Mononuclear cell (primary cell): ENCODE measurements around the gene STX2. TPM values are rescaled to one million over a fixed set of nuclear protein-coding genes. Genes with fewer than 3 reads are reported as not detected.

Experiments used
- H3K27me3 ChIP-seq: 2 replicates; pipeline ENCODE4 v1.6.0; 2011; ENCODE audit warnings: low read length, control low read depth; ENCODE audit not compliant: insufficient read depth
- H3K4me1 ChIP-seq: 2 replicates; pipeline ENCODE4 v1.5.1; 2011; ENCODE audit warnings: mild to moderate bottlenecking, low read length, control low read depth; ENCODE audit not compliant: insufficient read depth
- H3K4me3 ChIP-seq: 2 replicates; pipeline ENCODE4 v1.5.1; 2011; ENCODE audit warnings: mild to moderate bottlenecking, low read length, moderate library complexity
- H3K9me3 ChIP-seq: 2 replicates; pipeline ENCODE4 v1.5.1; 2011; ENCODE audit warnings: low read depth, mild to moderate bottlenecking, control low read depth, low read length
- total RNA-seq: library from RNA; depleted of rRNA; stranded (reverse); fragments of >200 nt; gene quantifications from one replicate; pipeline ENCODE4 v1.2.3, GENCODE V29; 2012

STX2 gene
- total RNA-seq, 1 donor: 18.1 TPM

GRCh38 chr12:130780880-130781575 is 58.0 kb downstream of the STX2 start:
- Histone ChIP-seq H3K9me3 (peaks cover 9% of the 10 kb centered on the region), H3K27me3 (peaks cover 9% of the 10 kb centered on the region), H3K4me1 (peaks cover 3% of the 10 kb centered on the region), H3K4me3 (no peak overlapping the region)

DNA sequence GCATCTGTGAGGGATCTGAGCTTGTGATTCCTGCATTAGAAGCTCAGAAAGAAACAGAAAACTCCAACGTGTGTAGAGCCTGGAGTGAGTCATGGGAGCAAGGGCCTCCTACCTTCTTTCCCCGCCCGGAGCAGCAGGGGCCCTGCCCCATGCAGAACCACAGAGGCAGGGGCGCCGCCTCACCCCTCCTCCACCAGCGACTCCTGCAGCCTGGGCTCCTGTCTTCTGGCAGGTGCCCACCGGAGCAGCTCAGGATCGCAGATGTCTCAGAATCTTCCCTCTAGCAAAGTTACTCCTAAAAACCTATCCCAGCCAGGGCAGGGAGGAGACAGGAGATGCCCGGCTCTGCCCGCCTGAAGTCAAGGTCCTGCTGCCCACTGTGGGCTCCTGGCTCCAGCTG is 58.7 kb downstream of the STX2 start:
- peaks cover 7% of the 10 kb centered on the region for H3K4me1 ChIP-seq
- H3K9me3 ChIP-seq: peaks cover 6% of the 10 kb centered on the region
- peaks cover 14% of the 10 kb centered on the region for H3K27me3 ChIP-seq
- H3K4me3 ChIP-seq: no peak overlapping the region

GRCh38 chr12:130778776-130779175 is 60.3 kb downstream of the STX2 start:
- no peak overlapping the region for H3K4me3 ChIP-seq
- peaks cover 14% of the 10 kb centered on the region for H3K27me3 ChIP-seq
- H3K9me3 ChIP-seq: no peaks in the 10 kb centered on the region
- peaks cover 7% of the 10 kb centered on the region for H3K4me1 ChIP-seq

DNA sequence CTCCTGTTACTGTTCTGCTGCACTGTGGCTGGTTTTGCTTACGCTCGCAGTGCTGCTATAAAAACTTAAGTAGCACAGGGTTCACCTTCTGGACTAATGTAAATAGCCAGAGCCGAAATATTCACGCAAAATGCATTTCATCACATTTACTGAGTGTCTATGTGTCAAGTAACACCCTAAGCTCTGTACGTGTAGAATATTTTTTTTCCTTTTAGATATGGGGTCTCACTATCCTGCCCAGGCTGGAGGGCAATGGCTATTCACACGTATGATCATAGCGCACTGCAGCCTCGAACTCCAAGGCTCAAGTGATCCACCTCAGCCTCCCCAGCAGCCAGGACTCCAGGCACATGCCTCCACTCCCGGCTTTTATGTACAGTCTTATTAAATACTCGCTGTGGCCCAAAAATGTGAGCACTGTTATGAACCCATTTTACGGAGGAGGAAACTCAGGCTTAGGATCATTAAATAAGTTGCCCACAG is 62.2 kb downstream of the STX2 start:
- peaks cover 14% of the 10 kb centered on the region for H3K27me3 ChIP-seq
- H3K4me1 ChIP-seq: peaks cover 7% of the 10 kb centered on the region
- H3K4me3 ChIP-seq: no peak overlapping the region
- no peaks in the 10 kb centered on the region for H3K9me3 ChIP-seq

- H3K4me3 ChIP-seq: peak overlapping the region; percentile 9
Observed at GRCh38 chr12:130775953-130776856, 62.8 kb downstream of the STX2 start.

DNA sequence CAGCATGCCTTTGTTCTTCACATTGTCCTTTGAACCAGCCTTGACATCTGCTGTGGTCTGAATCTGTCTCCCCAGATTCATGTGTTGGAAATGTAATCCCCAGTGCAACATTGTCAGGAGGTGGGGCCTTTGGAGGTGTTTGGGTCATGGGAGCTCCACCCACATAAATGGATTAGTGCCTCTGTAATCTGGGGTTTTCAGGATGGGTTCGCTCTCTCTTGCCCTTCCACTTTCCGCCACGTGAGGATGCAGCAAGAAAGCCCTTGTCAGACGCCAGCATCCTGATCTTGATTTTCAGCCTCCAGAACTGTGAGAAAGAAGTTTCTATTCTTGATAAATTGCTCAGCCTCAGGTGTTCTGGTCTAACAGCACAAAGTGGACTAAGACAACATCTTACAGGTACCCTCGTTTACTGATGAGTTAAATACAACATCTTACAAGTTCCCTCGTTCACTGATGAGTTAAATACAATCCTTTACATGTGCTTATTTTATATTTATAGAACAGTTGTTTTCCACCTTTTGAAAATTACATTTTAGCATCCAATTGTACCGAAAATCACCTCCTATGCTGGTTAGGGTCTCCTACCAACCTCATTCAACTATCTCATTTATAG is 68.5 kb downstream of the STX2 start:
- H3K27me3 ChIP-seq: peaks cover under 1% of the 10 kb centered on the region
- no peaks in the 10 kb centered on the region for H3K4me1 ChIP-seq
- no peaks in the 10 kb centered on the region for H3K9me3 ChIP-seq
- no peak overlapping the region for H3K4me3 ChIP-seq

More at GRCh38 chr12:130775953-130776856, 62.8 kb downstream of the STX2 start:
- no peaks in the 10 kb centered on the region for H3K9me3 ChIP-seq
- H3K4me1 ChIP-seq: peaks cover 7% of the 10 kb centered on the region
- peaks cover 14% of the 10 kb centered on the region for H3K27me3 ChIP-seq

- H3K9me3 ChIP-seq: peaks cover 16% of the 10 kb centered on the region
- no peak overlapping the region for H3K4me3 ChIP-seq
- no peaks in the 10 kb centered on the region for H3K4me1 ChIP-seq
- no peaks in the 10 kb centered on the region for H3K27me3 ChIP-seq
Observed at GRCh38 chr12:130768120-130768519, 70.9 kb downstream of the STX2 start.

- Histone ChIP-seq H3K4me3 (no peak overlapping the region), H3K4me1 (peaks cover 8% of the 10 kb centered on the region), H3K27me3 (no peaks in the 10 kb centered on the region), H3K9me3 (peaks cover 16% of the 10 kb centered on the region)
Observed at GRCh38 chr12:130766470-130766869, 72.6 kb downstream of the STX2 start.

DNA sequence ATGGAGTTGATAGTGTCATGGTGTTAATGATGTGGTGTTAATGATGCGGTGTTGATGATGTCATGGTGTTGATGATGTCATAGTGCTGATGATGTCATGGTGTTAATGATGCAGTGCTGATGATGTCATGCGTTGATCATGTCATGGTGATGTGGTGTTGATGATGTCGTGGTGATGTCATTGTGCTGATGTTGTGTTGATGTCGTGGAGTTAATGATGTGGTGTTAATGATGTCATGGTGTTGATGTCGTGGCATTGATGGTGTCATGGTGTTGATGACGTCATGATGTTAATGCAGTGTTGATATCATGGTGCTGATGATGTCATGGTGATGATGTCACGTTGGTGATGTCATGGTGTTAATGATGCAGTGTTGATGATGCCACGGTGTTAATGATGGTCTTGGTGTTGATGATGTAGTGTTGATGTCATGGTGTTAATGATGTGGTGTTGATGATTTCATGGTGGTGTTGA is 73.8 kb downstream of the STX2 start:
- Histone ChIP-seq H3K27me3 (no peaks in the 10 kb centered on the region), H3K4me3 (no peak overlapping the region)

DNA sequence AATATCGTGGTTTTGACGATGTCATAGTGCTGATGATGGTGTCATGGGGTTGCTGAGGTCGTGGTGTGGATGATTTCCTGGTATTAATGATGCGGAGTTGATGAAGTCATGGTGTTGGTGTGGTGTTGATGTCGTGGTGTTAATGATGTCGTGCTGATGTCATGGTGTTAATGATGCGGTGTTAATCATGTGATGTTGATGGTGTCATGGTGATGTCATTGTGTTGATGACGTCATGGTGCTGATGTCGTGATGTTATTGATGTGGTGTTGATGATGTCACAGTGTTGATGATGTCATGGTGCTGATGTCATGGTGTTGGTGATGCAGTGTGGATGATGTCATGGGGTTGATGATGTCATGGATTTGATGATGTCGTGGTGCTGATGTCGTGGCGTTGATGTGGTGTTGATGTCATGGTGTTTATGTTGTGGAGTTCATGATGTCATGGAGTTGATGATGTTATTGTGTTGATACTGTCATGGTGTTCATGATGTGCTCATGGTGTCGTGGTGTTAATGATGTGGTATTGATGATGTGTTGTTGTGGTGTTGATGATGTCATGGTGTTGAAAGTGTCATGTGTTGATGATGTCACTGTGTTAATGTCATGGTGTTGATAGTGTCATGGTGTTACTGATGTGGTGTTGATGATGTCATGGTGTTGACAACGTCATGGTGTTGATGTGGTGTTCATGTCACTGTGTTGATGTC is 74.4 kb downstream of the STX2 start:
- H3K4me1 ChIP-seq: peaks cover 16% of the 10 kb centered on the region
- H3K4me3 ChIP-seq: no peak overlapping the region
- no peaks in the 10 kb centered on the region for H3K27me3 ChIP-seq
- peaks cover 16% of the 10 kb centered on the region for H3K9me3 ChIP-seq

More for the DNA sequence above, 73.8 kb downstream of the STX2 start:
- Histone ChIP-seq H3K4me1 (peaks cover 14% of the 10 kb centered on the region), H3K9me3 (peaks cover 16% of the 10 kb centered on the region)

DNA sequence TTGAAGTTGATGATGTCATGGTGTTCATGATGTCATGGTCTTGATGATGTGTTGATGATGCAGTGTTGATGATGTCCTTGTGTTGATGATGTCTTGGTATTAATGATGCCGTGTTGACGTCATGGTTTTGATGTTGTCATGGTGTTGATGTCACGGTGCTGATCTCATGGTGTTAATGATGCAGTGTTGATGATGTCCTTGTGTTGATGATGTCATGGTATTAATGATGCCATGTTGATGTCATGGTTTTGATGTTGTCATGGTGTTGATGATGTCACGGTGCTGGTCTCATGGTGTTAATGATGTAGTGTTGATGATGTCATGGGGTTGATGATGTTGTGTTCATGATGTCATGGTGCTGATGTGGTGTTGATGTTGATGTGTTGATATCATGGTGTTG is 75.0 kb downstream of the STX2 start:
- H3K4me1 ChIP-seq: peaks cover 16% of the 10 kb centered on the region
- no peak overlapping the region for H3K4me3 ChIP-seq
- H3K9me3 ChIP-seq: peaks cover 16% of the 10 kb centered on the region
- no peaks in the 10 kb centered on the region for H3K27me3 ChIP-seq

GRCh38 chr12:130762319-130762675 is 76.8 kb downstream of the STX2 start:
- Histone ChIP-seq H3K4me1 (peaks cover 16% of the 10 kb centered on the region), H3K4me3 (no peak overlapping the region)

GRCh38 chr12:130761537-130762318 is 77.3 kb downstream of the STX2 start:
- H3K4me1 ChIP-seq: peaks cover 16% of the 10 kb centered on the region
- H3K9me3 ChIP-seq: peaks cover 16% of the 10 kb centered on the region
- H3K27me3 ChIP-seq: no peaks in the 10 kb centered on the region
- H3K4me3 ChIP-seq: no peak overlapping the region

More at GRCh38 chr12:130762319-130762675, 76.8 kb downstream of the STX2 start:
- no peaks in the 10 kb centered on the region for H3K27me3 ChIP-seq
- peaks cover 16% of the 10 kb centered on the region for H3K9me3 ChIP-seq
